Activated naive CD4-positive, alpha-beta T cell treated with anti-CD3 and anti-CD28 coated beads, Interleukin-2, amount 10 ng/mL, durations not matched to agents 7 days and 5 days (primary cell): ENCODE results near the gene AMDHD2.

Experiments
- CTCF ChIA-PET: fragments of 350-600 bp; sonication (Branson Sonifier 250); formaldehyde crosslinking; loops from one replicate; lab custom pipeline; 2021; ENCODE audit warnings: antibody characterized with exemption; lab: Charles Lee
- DNase-seq: peaks from one replicate; pipeline ENCODE4 v3.0.0-alpha.2; 2020
- H3K27ac Mint-ChIP-seq: one replicate; pipeline ENCODE4 v1.8.0; 2021; ENCODE audit warnings: mild to moderate bottlenecking, moderate library complexity, mixed read lengths
- H3K27me3 Mint-ChIP-seq: one replicate; pipeline ENCODE4 v1.8.0; 2021; ENCODE audit warnings: mild to moderate bottlenecking, mixed read lengths
- H3K36me3 Mint-ChIP-seq: one replicate; pipeline ENCODE4 v1.8.0; 2021; ENCODE audit warnings: mixed read lengths
- H3K4me1 Mint-ChIP-seq: one replicate; pipeline ENCODE4 v1.8.0; 2021; ENCODE audit warnings: mixed read lengths
- H3K4me3 Mint-ChIP-seq: one replicate; pipeline ENCODE4 v1.8.0; 2021; ENCODE audit warnings: mild to moderate bottlenecking, moderate library complexity, mixed read lengths
- H3K9me3 Mint-ChIP-seq: one replicate; pipeline ENCODE4 v1.8.0; 2021; ENCODE audit warnings: mixed read lengths

The AMDHD2 gene

DNA sequence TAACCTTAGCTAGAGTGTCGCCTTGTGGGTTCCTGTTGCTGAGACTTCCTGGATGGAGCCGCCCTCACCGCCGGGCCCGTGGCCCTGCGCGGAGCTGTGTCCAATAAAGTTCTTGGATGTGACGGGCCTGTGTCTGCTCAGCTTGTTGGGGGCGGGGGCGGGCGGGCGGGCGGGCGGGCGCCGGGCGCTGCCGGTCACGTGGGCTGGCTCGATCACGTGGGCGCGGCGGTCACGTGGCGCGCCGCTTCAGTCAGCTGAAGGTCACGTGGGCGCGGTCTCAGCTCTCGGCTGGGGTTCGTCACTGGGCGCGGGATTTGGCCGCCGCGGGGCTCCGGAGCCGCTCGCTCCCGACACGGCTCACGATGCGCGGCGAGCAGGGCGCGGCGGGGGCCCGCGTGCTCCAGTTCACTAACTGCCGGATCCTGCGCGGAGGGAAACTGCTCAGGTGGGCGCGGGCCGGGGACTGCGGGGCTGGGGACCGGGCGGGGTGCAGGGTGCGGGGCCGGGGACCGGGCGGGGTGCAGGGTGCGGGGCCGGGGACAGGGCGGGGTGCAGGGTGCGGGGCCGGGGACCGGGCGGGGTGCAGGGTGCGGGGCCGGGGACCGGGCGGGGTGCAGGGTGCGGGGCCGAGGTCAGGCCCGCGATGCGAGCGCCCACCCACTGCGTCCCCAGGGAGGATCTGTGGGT lies at the start of gene AMDHD2:
AMDHD2 (plus strand) TSS at position 275 of the 687 bp plus-strand sequence; CDS start at position 363, 88 bp downstream.
- Mint-ChIP-seq H3K9me3 (no peaks in the 10 kb centered on the region), H3K36me3 (peaks cover 34% of the 10 kb centered on the region), H3K4me1 (peaks cover 54% of the 10 kb centered on the region), H3K27ac (peak within 1 kb of the TSS; percentile 97), H3K27me3 (no peaks in the 10 kb centered on the region), H3K4me3 (peak within 1 kb of the TSS; percentile 88)
- CTCF ChIA-PET = interaction anchor here (1.6 kb wide), 1 partner anchor 12 kb away, joined by 7 read pairs; the partner anchor contains the start of gene CEMP1
- DNase-seq = peak; percentile 94

GRCh38 chr16:2470603-2471015 lies 49.6 kb upstream of the AMDHD2 start:
- no peak overlapping the region for H3K27ac Mint-ChIP-seq
- no peaks in the 10 kb centered on the region for H3K9me3 Mint-ChIP-seq
- peaks cover 11% of the 10 kb centered on the region for H3K4me1 Mint-ChIP-seq
- CTCF ChIA-PET = no interaction called here
- H3K4me3 Mint-ChIP-seq = no peak overlapping the region
- H3K27me3 Mint-ChIP-seq = peaks cover 79% of the 10 kb centered on the region
- no peak for DNase-seq
- H3K36me3 Mint-ChIP-seq = no peaks in the 10 kb centered on the region

DNA sequence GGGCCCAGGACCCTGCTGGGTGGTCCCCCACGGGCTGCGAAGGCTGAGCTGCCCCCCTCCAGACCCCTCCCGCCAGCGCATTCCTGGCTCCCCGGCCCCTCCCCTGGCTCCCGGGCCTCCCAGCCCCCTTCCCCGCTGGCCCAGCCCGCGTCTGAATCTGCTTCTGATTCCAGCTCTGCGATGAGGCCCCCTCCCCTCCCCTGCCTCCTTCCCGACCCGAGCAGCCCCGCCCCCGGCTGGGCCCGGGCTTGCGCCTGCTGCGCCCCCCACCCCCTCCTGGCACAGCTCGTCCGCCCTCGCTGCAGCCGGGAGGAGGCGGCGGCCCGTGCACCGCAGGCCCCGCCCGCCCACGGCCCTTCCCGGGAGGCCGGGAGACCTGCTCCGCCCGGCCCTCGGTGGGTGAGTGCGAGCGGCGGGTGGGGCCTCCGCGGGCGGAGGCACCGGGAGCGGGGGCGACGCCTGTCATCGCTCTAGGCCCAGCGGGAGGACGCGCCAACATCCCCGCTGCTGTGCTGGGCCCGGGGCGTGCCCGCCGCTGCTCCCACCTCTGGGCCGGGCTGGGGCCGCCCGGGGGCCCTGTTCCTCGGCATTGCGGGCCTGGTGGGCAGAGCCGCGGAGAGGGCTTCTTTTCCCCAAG lies 49.0 kb upstream of the AMDHD2 start, which contains the start of gene NTN3:
NTN3 (plus strand) TSS at position 282 of the 637 bp plus-strand sequence. CDS start 405 bp downstream, outside the sequence.
- Mint-ChIP-seq H3K36me3 (no peaks in the 10 kb centered on the region), H3K9me3 (no peaks in the 10 kb centered on the region), H3K4me3 (no peak within 1 kb of the TSS), H3K27ac (no peak within 1 kb of the TSS), H3K27me3 (peaks cover 81% of the 10 kb centered on the region), H3K4me1 (peaks cover 15% of the 10 kb centered on the region)
- DNase-seq = no peak
- CTCF ChIA-PET = interaction anchor here (1.1 kb wide), 1 partner anchor 16 kb away, joined by 3 read pairs; no protein-coding TSS in a partner anchor

- Mint-ChIP-seq H3K4me1 (peaks cover 19% of the 10 kb centered on the region), H3K36me3 (no peaks in the 10 kb centered on the region), H3K27ac (no peak overlapping the region), H3K27me3 (peaks cover 81% of the 10 kb centered on the region), H3K9me3 (no peaks in the 10 kb centered on the region), H3K4me3 (no peak overlapping the region)
- DNase-seq = no peak
- CTCF ChIA-PET = interaction anchor here (1.1 to 1.3 kb wide), 2 partner anchors 15 to 29 kb away, joined by 3 read pairs; no protein-coding TSS in a partner anchor
Observed at GRCh38 chr16:2471653-2472487, 48.3 kb upstream of the AMDHD2 start.

DNA sequence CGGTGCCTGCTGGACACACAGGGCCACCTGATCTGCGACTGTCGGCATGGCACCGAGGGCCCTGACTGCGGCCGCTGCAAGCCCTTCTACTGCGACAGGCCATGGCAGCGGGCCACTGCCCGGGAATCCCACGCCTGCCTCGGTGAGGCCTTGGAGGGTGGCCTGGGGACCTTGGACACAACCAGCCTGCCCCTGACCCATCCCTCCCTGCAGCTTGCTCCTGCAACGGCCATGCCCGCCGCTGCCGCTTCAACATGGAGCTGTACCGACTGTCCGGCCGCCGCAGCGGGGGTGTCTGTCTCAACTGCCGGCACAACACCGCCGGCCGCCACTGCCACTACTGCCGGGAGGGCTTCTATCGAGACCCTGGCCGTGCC lies 47.7 kb upstream of the AMDHD2 start:
- CTCF ChIA-PET = interaction anchor here (0.9 to 1.3 kb wide), 2 partner anchors 11 to 29 kb away, joined by 3 read pairs; no protein-coding TSS in a partner anchor
- Mint-ChIP-seq H3K27me3 (peaks cover 77% of the 10 kb centered on the region), H3K27ac (no peak overlapping the region), H3K9me3 (no peaks in the 10 kb centered on the region), H3K4me3 (no peak overlapping the region), H3K36me3 (no peaks in the 10 kb centered on the region), H3K4me1 (peaks cover 17% of the 10 kb centered on the region)
- no peak for DNase-seq

- Mint-ChIP-seq H3K27ac (peak overlapping the region; percentile 19), H3K27me3 (peaks cover 77% of the 10 kb centered on the region), H3K4me1 (peaks cover 17% of the 10 kb centered on the region), H3K4me3 (peak overlapping the region; percentile 68), H3K9me3 (no peaks in the 10 kb centered on the region), H3K36me3 (no peaks in the 10 kb centered on the region)
- no peak for DNase-seq
- CTCF ChIA-PET = interaction anchor here (0.9 to 1.3 kb wide), 2 partner anchors 11 to 28 kb away, joined by 3 read pairs; no protein-coding TSS in a partner anchor
Observed at GRCh38 chr16:2472885-2473445, 47.2 kb upstream of the AMDHD2 start.

- no peaks in the 10 kb centered on the region for H3K36me3 Mint-ChIP-seq
- DNase-seq = peak; percentile 61
- peaks cover 73% of the 10 kb centered on the region for H3K27me3 Mint-ChIP-seq
- CTCF ChIA-PET = interaction anchor here (0.9 to 1.3 kb wide), 2 partner anchors 12 to 28 kb away, joined by 3 read pairs; no protein-coding TSS in a partner anchor
- H3K4me1 Mint-ChIP-seq = peaks cover 15% of the 10 kb centered on the region
- peak overlapping the region; percentile 65 for H3K27ac Mint-ChIP-seq
- no peaks in the 10 kb centered on the region for H3K9me3 Mint-ChIP-seq
- H3K4me3 Mint-ChIP-seq = peak overlapping the region; percentile 68
Observed at GRCh38 chr16:2473446-2473926, 46.7 kb upstream of the AMDHD2 start.

DNA sequence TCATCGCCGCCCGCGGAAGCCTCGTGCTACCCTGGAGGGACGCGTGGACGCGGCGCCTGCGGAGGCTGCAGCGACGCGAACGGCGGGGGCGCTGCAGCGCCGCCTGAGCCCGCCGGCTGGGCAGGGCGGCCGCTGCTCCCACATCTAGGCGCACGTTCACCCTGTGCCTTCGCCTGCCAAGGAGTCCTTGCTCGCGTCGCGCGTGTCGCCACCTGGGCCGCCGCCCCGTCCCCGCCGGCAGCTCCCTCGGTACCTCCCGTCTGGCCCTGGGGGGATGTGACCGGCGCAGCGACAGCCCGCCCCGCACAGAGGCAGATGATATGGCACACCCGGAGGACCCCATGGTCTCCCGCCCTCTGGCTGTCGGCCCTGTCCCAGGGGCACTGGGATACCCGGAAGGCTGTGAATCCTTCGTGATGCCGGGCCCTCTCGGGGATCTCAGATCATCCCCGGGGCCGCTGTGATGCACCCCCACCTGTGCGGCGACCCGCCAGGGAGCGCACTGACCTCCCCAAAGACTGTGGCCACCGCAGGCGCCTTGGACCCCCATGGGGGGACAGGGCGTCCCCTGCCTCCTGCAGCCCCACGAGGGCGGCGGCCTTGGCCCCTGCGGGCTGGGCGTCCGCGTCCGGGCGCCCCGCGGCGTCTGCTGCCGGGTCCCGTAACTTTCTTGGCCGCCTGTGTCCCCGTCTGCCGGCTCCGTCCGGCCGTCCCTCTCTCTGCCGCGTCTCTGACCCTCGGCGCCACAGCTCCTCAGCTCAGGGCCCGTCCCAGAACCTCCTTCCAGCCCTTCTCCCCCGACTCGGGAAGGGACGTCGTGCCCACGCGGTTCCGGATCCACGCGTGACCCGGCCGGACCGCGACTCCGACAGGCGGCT lies 45.9 kb upstream of the AMDHD2 start:
- CTCF ChIA-PET = interaction anchor here (1.0 to 1.2 kb wide), 2 partner anchors 12 to 27 kb away, joined by 3 to 5 read pairs; no protein-coding TSS in a partner anchor
- H3K27ac Mint-ChIP-seq = no peak overlapping the region
- peak; percentile 73 for DNase-seq
- no peaks in the 10 kb centered on the region for H3K36me3 Mint-ChIP-seq
- peak overlapping the region; percentile 75 for H3K4me3 Mint-ChIP-seq
- H3K27me3 Mint-ChIP-seq = peaks cover 65% of the 10 kb centered on the region
- peaks cover 14% of the 10 kb centered on the region for H3K4me1 Mint-ChIP-seq
- H3K9me3 Mint-ChIP-seq = no peaks in the 10 kb centered on the region

DNA sequence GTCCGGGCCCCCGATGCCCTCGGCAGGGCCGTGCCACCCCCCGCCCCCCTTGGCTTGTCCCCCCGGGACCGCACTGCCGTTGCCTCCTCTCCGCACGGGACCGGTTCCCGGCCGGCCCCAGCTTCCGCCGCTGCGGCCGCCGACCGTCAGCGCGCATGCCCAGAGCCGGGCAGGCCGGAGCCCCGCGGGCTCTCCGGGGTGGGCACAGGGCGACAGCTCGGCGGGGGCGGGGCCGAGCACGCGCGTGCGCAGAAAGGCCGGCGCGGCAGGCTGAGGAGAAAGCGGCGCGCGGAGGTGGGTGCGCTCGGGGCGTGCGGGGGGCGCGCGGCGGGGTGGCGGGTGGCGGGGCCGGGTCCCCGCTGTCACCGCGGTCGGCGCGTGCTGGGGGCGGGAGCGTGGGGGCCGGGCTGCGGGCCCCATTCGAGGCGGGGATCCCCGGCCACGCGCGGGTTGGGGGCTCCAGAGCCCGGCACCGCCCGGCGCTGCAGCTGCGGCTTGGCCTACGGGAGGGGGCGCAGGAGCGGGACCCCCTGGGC lies 45.2 kb upstream of the AMDHD2 start, which contains the start of gene TBC1D24:
TBC1D24 (plus strand) TSS at position 251 of the 536 bp plus-strand sequence. CDS start 21,022 bp downstream, outside the sequence.
- CTCF ChIA-PET = interaction anchor here (1.0 to 1.2 kb wide), 2 partner anchors 13 to 26 kb away, joined by 3 to 5 read pairs; no protein-coding TSS in a partner anchor
- H3K36me3 Mint-ChIP-seq = no peaks in the 10 kb centered on the region
- DNase-seq = peak; percentile 84
- no peak within 1 kb of the TSS for H3K27ac Mint-ChIP-seq
- H3K4me1 Mint-ChIP-seq = peaks cover 14% of the 10 kb centered on the region
- H3K9me3 Mint-ChIP-seq = no peaks in the 10 kb centered on the region
- H3K4me3 Mint-ChIP-seq = peak within 1 kb of the TSS; percentile 75
- H3K27me3 Mint-ChIP-seq = peaks cover 58% of the 10 kb centered on the region

- Mint-ChIP-seq H3K4me3 (peak overlapping the region; percentile 64), H3K36me3 (no peaks in the 10 kb centered on the region), H3K27ac (no peak overlapping the region), H3K4me1 (peaks cover 14% of the 10 kb centered on the region), H3K9me3 (no peaks in the 10 kb centered on the region), H3K27me3 (peaks cover 51% of the 10 kb centered on the region)
- peak; percentile 55 for DNase-seq
- CTCF ChIA-PET = interaction anchor here (1.0 to 1.2 kb wide), 2 partner anchors 14 to 25 kb away, joined by 3 to 5 read pairs; no protein-coding TSS in a partner anchor
Observed at GRCh38 chr16:2475413-2476344, 44.5 kb upstream of the AMDHD2 start.

GRCh38 chr16:2476345-2476720 lies 43.8 kb upstream of the AMDHD2 start:
- peak overlapping the region; percentile 63 for H3K4me3 Mint-ChIP-seq
- peaks cover 47% of the 10 kb centered on the region for H3K27me3 Mint-ChIP-seq
- H3K36me3 Mint-ChIP-seq = no peaks in the 10 kb centered on the region
- H3K4me1 Mint-ChIP-seq = peaks cover 14% of the 10 kb centered on the region
- H3K27ac Mint-ChIP-seq = no peak overlapping the region
- CTCF ChIA-PET = interaction anchor here (1.3 kb wide), 1 partner anchor 10 kb away, joined by 3 read pairs; no protein-coding TSS in a partner anchor
- H3K9me3 Mint-ChIP-seq = no peaks in the 10 kb centered on the region
- no peak for DNase-seq
